ENCODE measurements around the gene CLEC4M. TPM values are rescaled to one million over a fixed set of nuclear protein-coding genes. Genes with fewer than 3 reads are reported as not detected.

The CLEC4M gene
- total RNA-seq, 1 donor from 2014 or later: not detected

GRCh38 chr19:7818806-7819205 is 55.8 kb downstream of the CLEC4M start:
- Mint-ChIP-seq H3K4me1 (ENCODE audit: unreplicated experiment) (peaks cover 4% of the 10 kb centered on the region), H3K27ac (ENCODE audit: unreplicated experiment) (no peak overlapping the region), H3K36me3 (ENCODE audit: low read depth, unreplicated experiment) (peaks cover 5% of the 10 kb centered on the region), H3K4me3 (ENCODE audit: unreplicated experiment) (no peak overlapping the region), H3K27me3 (ENCODE audit: unreplicated experiment) (peaks cover 6% of the 10 kb centered on the region), H3K9me3 (ENCODE audit: unreplicated experiment) (no peaks in the 10 kb centered on the region)
- no peak for TF ChIP-seq CTCF (IDR thresholded peaks at IDR 0.05; ENCODE audit: unreplicated experiment)
- no peak for DNase-seq (ENCODE audit: low spot score)

Other genes starting within 250 kb of the CLEC4M start
- 87.4 TPM for gene ZNF358, start 247.1 kb upstream of the CLEC4M start, total RNA-seq (ENCODE audit: unreplicated experiment)
- gene MCOLN1, start 240.6 kb upstream of the CLEC4M start, total RNA-seq (ENCODE audit: unreplicated experiment): 24.2 TPM
- gene PNPLA6, start 227.5 kb upstream of the CLEC4M start, total RNA-seq (ENCODE audit: unreplicated experiment): 129 TPM
- gene CAMSAP3, start 167.4 kb upstream of the CLEC4M start, total RNA-seq (ENCODE audit: unreplicated experiment): 9.3 TPM
- 46.1 TPM for gene XAB2, start 133.7 kb upstream of the CLEC4M start, total RNA-seq (ENCODE audit: unreplicated experiment)
- 122 TPM for gene PET100, start 133.4 kb upstream of the CLEC4M start, total RNA-seq (ENCODE audit: unreplicated experiment)
- not detected for gene PCP2, start 129.5 kb upstream of the CLEC4M start, total RNA-seq (ENCODE audit: unreplicated experiment)
- gene STXBP2, start 126.1 kb upstream of the CLEC4M start, total RNA-seq (ENCODE audit: unreplicated experiment): 42.2 TPM
- not detected for gene RETN, start 94.2 kb upstream of the CLEC4M start, total RNA-seq (ENCODE audit: unreplicated experiment)
- not detected for gene MCEMP1, start 86.2 kb upstream of the CLEC4M start, total RNA-seq (ENCODE audit: unreplicated experiment)
- gene TRAPPC5, start 82.4 kb upstream of the CLEC4M start, total RNA-seq (ENCODE audit: unreplicated experiment): 82.0 TPM
- gene FCER2, start 61.1 kb upstream of the CLEC4M start, total RNA-seq (ENCODE audit: unreplicated experiment): not detected
- gene CLEC4G, start 31.1 kb upstream of the CLEC4M start, total RNA-seq (ENCODE audit: unreplicated experiment): not detected
- gene CD209, start 15.7 kb upstream of the CLEC4M start, total RNA-seq (ENCODE audit: unreplicated experiment): not detected
- 20.4 TPM for gene EVI5L, start 67.0 kb downstream of the CLEC4M start, total RNA-seq (ENCODE audit: unreplicated experiment)
- gene PRR36, start 111.1 kb downstream of the CLEC4M start, total RNA-seq (ENCODE audit: unreplicated experiment): 0.23 TPM
- 0.08 TPM for gene LRRC8E, start 125.3 kb downstream of the CLEC4M start, total RNA-seq (ENCODE audit: unreplicated experiment)
- gene MAP2K7, start 140.6 kb downstream of the CLEC4M start, total RNA-seq (ENCODE audit: unreplicated experiment): 31.1 TPM
- gene TGFBR3L, start 151.6 kb downstream of the CLEC4M start, total RNA-seq (ENCODE audit: unreplicated experiment): not detected
- gene SNAPC2, start 157.1 kb downstream of the CLEC4M start, total RNA-seq (ENCODE audit: unreplicated experiment): 13.5 TPM
- gene CTXN1, start 162.9 kb downstream of the CLEC4M start, total RNA-seq (ENCODE audit: unreplicated experiment): 18.3 TPM
- 46.5 TPM for gene TIMM44, start 180.4 kb downstream of the CLEC4M start, total RNA-seq (ENCODE audit: unreplicated experiment)
- 135 TPM for gene ELAVL1, start 242.4 kb downstream of the CLEC4M start, total RNA-seq (ENCODE audit: unreplicated experiment)

Measured in endothelial cell (in vitro differentiated cells).